H1 (cell line): ENCODE measurements around the gene SPI1. TPM values are rescaled to one million over a fixed set of nuclear protein-coding genes. Genes with fewer than 3 reads are reported as not detected.

ENCODE experiments used
- CTCF ChIA-PET: fragments of 300-600 bp; sonication (Branson Sonifier 250); formaldehyde crosslinking; loops from one replicate; lab custom pipeline; 2021; ENCODE audit not compliant: partially characterized antibody; lab: Charles Lee
- POLR2A ChIA-PET: fragments of 300-600 bp; sonication (Branson Sonifier 250); formaldehyde crosslinking; loops from one replicate; lab custom pipeline; 2021; ENCODE audit warnings: inconsistent platforms; ENCODE audit not compliant: partially characterized antibody; lab: Charles Lee
- DNase-seq, 2 experiments: peaks; one replicate each; pipeline versions ENCODE4 v3.0.0 to v3.0.0-alpha.2; 2010 to 2022; ENCODE audit warnings: low spot score in 2 of 2, low read depth in 1 of 2, mixed read lengths in 1 of 2
- FAIRE-seq: peaks from 2 replicates; lab custom pipeline; 2011; peaks lifted over from hg19 to GRCh38; lab: Jason Lieb, UNC
- H2AFZ ChIP-seq: 2 replicates; pipeline ENCODE4 v1.8.1; 2012; ENCODE audit warnings: low read length, inconsistent platforms
- H2AK5ac ChIP-seq: 2 replicates; pipeline ENCODE4 v1.6.1; 2013; ENCODE audit warnings: low read depth, low read length
- H2BK120ac ChIP-seq: replicated peaks from 2 replicates; pipeline ENCODE3; 2013; ENCODE audit warnings: low read depth, low read length, inconsistent platforms
- H2BK12ac ChIP-seq: 2 replicates; pipeline ENCODE4 v1.6.1; 2013; ENCODE audit warnings: low read depth, low read length
- H2BK15ac ChIP-seq: 2 replicates; pipeline ENCODE4 v1.6.1; 2013; ENCODE audit warnings: low read length
- H2BK20ac ChIP-seq: 2 replicates; pipeline ENCODE4 v1.6.1; 2013; ENCODE audit warnings: low read length
- H2BK5ac ChIP-seq: 2 replicates; pipeline ENCODE4 v1.6.1; 2013; ENCODE audit warnings: low read depth, low read length
- H3K14ac ChIP-seq: 2 replicates; pipeline ENCODE4 v1.6.1; 2013; ENCODE audit warnings: inconsistent platforms; ENCODE audit not compliant: insufficient read length
- H3K18ac ChIP-seq: 2 replicates; pipeline ENCODE4 v1.6.1; 2013; ENCODE audit warnings: low read length; ENCODE audit errors: extremely low read depth
- H3K23ac ChIP-seq: 2 replicates; pipeline ENCODE4 v1.6.1; 2013; ENCODE audit warnings: inconsistent platforms; ENCODE audit not compliant: insufficient read length
- H3K23me2 ChIP-seq: 2 replicates; pipeline ENCODE4 v1.6.1; 2013; ENCODE audit warnings: low read depth, low read length
- H3K27ac ChIP-seq: 2 replicates; pipeline ENCODE4 v1.6.1; 2011; ENCODE audit warnings: low read depth, low read length, inconsistent platforms
- H3K27me3 ChIP-seq, 4 experiments: replicated peaks in 1 of 4; 1 replicate in 1 of 4; 2 replicates in 3 of 4; pipeline versions ENCODE4 v1.6.1 to v1.8.1; 2011 to 2013; ENCODE audit warnings: low read length in 3 of 4, mild to moderate bottlenecking in 3 of 4, inconsistent platforms in 2 of 4, mixed read lengths in 2 of 4, moderate library complexity in 1 of 4; ENCODE audit not compliant: control insufficient read depth in 3 of 4, insufficient read depth in 3 of 4; ENCODE audit errors: extremely low read depth in 1 of 4
- H3K36me3 ChIP-seq, 4 experiments: 2 replicates each; pipeline versions ENCODE4 v1.6.1 to v1.8.1; 2011 to 2013; ENCODE audit warnings: mild to moderate bottlenecking in 4 of 4, low read length in 3 of 4, moderate library complexity in 2 of 4, control low read depth in 1 of 4, inconsistent platforms in 1 of 4; ENCODE audit not compliant: insufficient read depth in 4 of 4, control insufficient read depth in 2 of 4
- H3K4ac ChIP-seq: replicated peaks from 2 replicates; pipeline ENCODE3; 2013; ENCODE audit warnings: low read length, low read depth, mixed read lengths, inconsistent platforms; ENCODE audit not compliant: insufficient read length
- H3K4me1 ChIP-seq, 4 experiments: replicated peaks in 1 of 4; 1 replicate in 1 of 4; 2 replicates in 3 of 4; pipeline versions ENCODE4 v1.6.1 to v1.8.1; 2011 to 2013; ENCODE audit warnings: low read length in 3 of 4, inconsistent platforms in 2 of 4, mixed read lengths in 1 of 4; ENCODE audit not compliant: insufficient read depth in 4 of 4, control insufficient read depth in 3 of 4
- H3K4me2 ChIP-seq, 2 experiments: 2 replicates each; pipeline versions ENCODE4 v1.6.1 to v1.8.1; 2011 to 2013; ENCODE audit warnings: low read depth in 2 of 2, low read length in 2 of 2, control low read depth in 1 of 2, inconsistent platforms in 1 of 2, mild to moderate bottlenecking in 1 of 2; ENCODE audit not compliant: insufficient read depth in 1 of 2
- H3K4me3 ChIP-seq, 4 experiments: fragments of 200-600, 300-600 bp in 1 of 4; sonication (generic), shearing (Covaris generic), sonication (Bioruptor Twin) in 1 of 4; 2 replicates each; pipeline versions ENCODE4 v1.5.1 to v1.8.1; 2011 to 2016; ENCODE audit warnings: low read length in 4 of 4, low read depth in 3 of 4, control low read depth in 2 of 4, inconsistent platforms in 2 of 4, mild to moderate bottlenecking in 2 of 4, mixed read lengths in 1 of 4, moderate library complexity in 1 of 4; ENCODE audit not compliant: insufficient read depth in 2 of 4; ENCODE audit errors: extremely low read depth in 1 of 4
- H3K56ac ChIP-seq: replicated peaks from 2 replicates; pipeline ENCODE3; 2013; ENCODE audit warnings: low read depth, mild to moderate bottlenecking, mixed read lengths, low read length, inconsistent platforms; ENCODE audit not compliant: insufficient read length
- H3K79me1 ChIP-seq: 2 replicates; pipeline ENCODE4 v1.6.1; 2013; ENCODE audit warnings: low read depth, low read length, control low read depth
- H3K79me2 ChIP-seq, 2 experiments: 2 replicates each; pipeline versions ENCODE4 v1.6.1 to v1.8.1; 2012 to 2013; ENCODE audit warnings: low read length in 2 of 2, mild to moderate bottlenecking in 2 of 2, inconsistent platforms in 1 of 2; ENCODE audit not compliant: insufficient read depth in 2 of 2, control insufficient read depth in 1 of 2
- H3K9ac ChIP-seq, 4 experiments: replicated peaks in 1 of 4; 1 replicate in 1 of 4; 2 replicates in 3 of 4; pipeline versions ENCODE4 v1.6.1 to v1.8.1; 2011 to 2013; ENCODE audit warnings: low read depth in 3 of 4, low read length in 3 of 4, control low read depth in 2 of 4, mild to moderate bottlenecking in 2 of 4, moderate library complexity in 2 of 4, inconsistent platforms in 1 of 4; ENCODE audit errors: extremely low read depth in 1 of 4
- H3K9me3 ChIP-seq, 2 experiments: 2 replicates each; pipeline versions ENCODE4 v1.6.1 to v1.8.1; 2012 to 2013; ENCODE audit warnings: mild to moderate bottlenecking in 2 of 2, moderate library complexity in 2 of 2, control low read depth in 1 of 2, inconsistent platforms in 1 of 2, low read depth in 1 of 2, low read length in 1 of 2, mixed read lengths in 1 of 2; ENCODE audit not compliant: insufficient read depth in 2 of 2
- H4K20me1 ChIP-seq, 2 experiments: replicated peaks in 1 of 2; 2 replicates each; pipeline versions ENCODE3 to v1.8.1; 2011 to 2013; ENCODE audit warnings: inconsistent platforms in 2 of 2, low read length in 2 of 2, mild to moderate bottlenecking in 1 of 2; ENCODE audit not compliant: insufficient read depth in 2 of 2, control insufficient read depth in 1 of 2
- H4K5ac ChIP-seq: 2 replicates; pipeline ENCODE4 v1.6.1; 2013; ENCODE audit warnings: low read length, low read depth, mixed read lengths, inconsistent platforms; ENCODE audit not compliant: insufficient read length
- H4K8ac ChIP-seq: 2 replicates; pipeline ENCODE4 v1.8.0; 2013; ENCODE audit warnings: mild to moderate bottlenecking, moderate library complexity, low read length, inconsistent platforms; ENCODE audit not compliant: insufficient read depth; ENCODE audit errors: extremely low read depth
- H4K91ac ChIP-seq: replicated peaks from 2 replicates; pipeline ENCODE3; 2013; ENCODE audit warnings: low read length, mixed read lengths, inconsistent platforms; ENCODE audit not compliant: insufficient read length
- CTCF ChIP-seq, 3 experiments: IDR thresholded peaks; 1 replicate in 2 of 3; 2 replicates in 1 of 3; pipeline versions ENCODE4 v1.5.1 to v1.6.1; 2011; ENCODE audit warnings: low read length in 3 of 3, mild to moderate bottlenecking in 3 of 3, inconsistent platforms in 2 of 3, low read depth in 1 of 3, moderate library complexity in 1 of 3; ENCODE audit not compliant: insufficient read depth in 1 of 3; ENCODE audit errors: control extremely low read depth in 1 of 3
- SP1 ChIP-seq: IDR thresholded peaks from 2 replicates; pipeline ENCODE4 v1.6.1; 2011; ENCODE audit warnings: low read depth, low read length
- WGBS, 2 experiments: shearing (Covaris generic) in 1 of 2; methylation state at CpG; one replicate each; pipeline versions ENCODE4 v1.1.6 to v1.1.7; 2013 to 2015; ENCODE audit warnings: low lambda C conversion rate in 2 of 2, mixed read lengths in 2 of 2, inconsistent platforms in 1 of 2, low coverage in 1 of 2, missing lambda C conversion rate in 1 of 2; ENCODE audit not compliant: insufficient replicate concordance in 2 of 2, insufficient coverage in 1 of 2, insufficient read length in 1 of 2; ENCODE audit errors: extremely low coverage in 1 of 2, missing lambda C conversion rate in 1 of 2; 5-methylcytosine and 5-hydroxymethylcytosine counted together
- polyA plus RNA-seq, 7 experiments: library from polyadenylated mRNA; depleted of rRNA in 3 of 7; stranded (reverse) in 5 of 7; unstranded in 2 of 7; fragments of >200 nt in 5 of 7; fragments of 200-250 nt in 2 of 7; gene quantifications; 1 replicate in 5 of 7; 2 replicates in 1 of 7; 4 replicates in 1 of 7; pipeline versions ENCODE4 v1.2.1 to v1.2.3, GENCODE V29; 2011 to 2013; ENCODE audit warnings: missing spikeins in 2 of 7, mixed read lengths in 2 of 7
- total RNA-seq: library from RNA; stranded (reverse); fragmentation: NEBNext Ultra II Directional; extraction: Animal tissue kit (Norgen Biotek cat#: 25700); gene quantifications from 2 replicates; pipeline ENCODE4 v1.2.1, GENCODE V29; 2021

The SPI1 gene
- total and polyA plus RNA-seq, 2 of the 8 experiments (the other 6 are each of a cell fraction or from before 2014, with no cell fraction given): 0.12 TPM; not detected in 1

- Histone ChIP-seq H2BK15ac (no peak overlapping the region), H3K9ac (no peak overlapping the region), H4K8ac (no peak overlapping the region), H3K4me3 (no peak overlapping the region), H3K79me2 (no peaks in the 10 kb centered on the region), H3K23me2 (peaks cover 11% of the 10 kb centered on the region), H3K4me1 (no peaks in the 10 kb centered on the region), H2AK5ac (no peak overlapping the region), H4K5ac (no peak overlapping the region), H2BK120ac (no peak overlapping the region), H4K20me1 (peaks cover 0 to 5% of the 10 kb centered on the region in 2 experiments), H3K79me1 (0 out of 2 replicates have a peak, but pooled peaks cover 2% of the 10 kb centered on the region), H3K4me2 (no peak overlapping the region), H3K23ac (no peak overlapping the region), H3K27ac (no peak overlapping the region), H2BK12ac (no peak overlapping the region), H4K91ac (no peak overlapping the region), H2AFZ (no peak overlapping the region), H3K36me3 (no peaks in the 10 kb centered on the region; a peak in 1 of 8 replicates), H3K56ac (no peak overlapping the region), H3K9me3 (peaks cover 0 to 2% of the 10 kb centered on the region in 2 experiments; a peak in 1 of 4 replicates), H2BK20ac (no peak overlapping the region), H3K27me3 (no peaks in the 10 kb centered on the region), H3K14ac (no peak overlapping the region), H2BK5ac (no peak overlapping the region), H3K4ac (no peak overlapping the region), H3K18ac (no peak overlapping the region)
- no peak for FAIRE-seq
- CTCF ChIA-PET: interaction anchor here (0.6 to 2.3 kb wide), 7 partner anchors 11 to 235 kb away, joined by 3 to 7 read pairs (median 5); no protein-coding TSS in a partner anchor
- WGBS, 2 experiments: 94% methylated on average over 13 of the region's 13 CpGs; no CpG with 5 or more reads in 1 of the 2 experiments
- no peak for DNase-seq
- no peak for TF ChIP-seq SP1
- TF ChIP-seq CTCF (IDR thresholded peaks at IDR 0.05; ENCODE audit: control extremely low read depth in 1 of 3, insufficient read depth in 1 of 3, low read depth in 1 of 3, low read length in 3 of 3): peak in 1 of 3 experiments; percentile 1; a peak in 1 of 4 replicates
- POLR2A ChIA-PET: interaction anchor here (0.7 kb wide), 1 partner anchor 492 kb away, joined by 5 read pairs; no protein-coding TSS in a partner anchor
These were observed 16.9 kb downstream of the SPI1 start for GRCh38 chr11:47361419-47361818.
